HG02642 (cell line): Measurements from ENCODE around the gene AFAP1.

Experiments used
- ATAC-seq: cut with Tn5 transposase; IDR thresholded peaks from one replicate; pipeline ENCODE4 v1.9.1; 2021; ENCODE audit warnings: mild to moderate bottlenecking; ENCODE audit not compliant: unreplicated experiment, poor library complexity

The AFAP1 gene

DNA sequence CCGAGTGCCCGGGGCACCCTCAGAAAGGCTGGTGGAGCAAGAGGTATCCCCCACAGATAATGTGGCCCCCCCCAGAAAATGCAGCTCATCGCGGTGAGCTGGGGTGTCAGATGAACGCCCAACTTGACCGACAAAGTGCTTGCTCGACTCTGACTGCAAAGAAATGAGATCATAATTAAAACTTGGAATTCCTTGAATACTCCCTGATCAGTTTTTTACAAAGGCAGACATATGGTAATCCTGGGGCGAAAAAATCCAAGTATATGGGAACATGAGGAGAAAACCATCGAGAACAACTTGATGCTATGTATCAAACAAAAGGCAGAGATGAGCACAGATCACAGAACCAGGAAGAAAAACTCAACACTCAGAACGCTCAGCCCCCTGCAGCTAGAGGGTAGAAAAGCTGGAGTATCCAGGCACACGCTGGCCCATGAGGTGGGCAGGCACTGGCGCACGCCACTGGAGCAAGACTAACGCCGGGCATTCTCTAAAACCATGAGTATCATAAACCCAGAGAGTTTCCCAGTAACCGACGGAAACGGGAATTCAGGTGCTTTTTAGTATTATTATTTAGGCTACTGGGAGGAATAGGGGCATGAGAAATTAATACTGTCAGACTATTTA lies 127.3 kb downstream of the AFAP1 start:
- ATAC-seq, result no peak

DNA sequence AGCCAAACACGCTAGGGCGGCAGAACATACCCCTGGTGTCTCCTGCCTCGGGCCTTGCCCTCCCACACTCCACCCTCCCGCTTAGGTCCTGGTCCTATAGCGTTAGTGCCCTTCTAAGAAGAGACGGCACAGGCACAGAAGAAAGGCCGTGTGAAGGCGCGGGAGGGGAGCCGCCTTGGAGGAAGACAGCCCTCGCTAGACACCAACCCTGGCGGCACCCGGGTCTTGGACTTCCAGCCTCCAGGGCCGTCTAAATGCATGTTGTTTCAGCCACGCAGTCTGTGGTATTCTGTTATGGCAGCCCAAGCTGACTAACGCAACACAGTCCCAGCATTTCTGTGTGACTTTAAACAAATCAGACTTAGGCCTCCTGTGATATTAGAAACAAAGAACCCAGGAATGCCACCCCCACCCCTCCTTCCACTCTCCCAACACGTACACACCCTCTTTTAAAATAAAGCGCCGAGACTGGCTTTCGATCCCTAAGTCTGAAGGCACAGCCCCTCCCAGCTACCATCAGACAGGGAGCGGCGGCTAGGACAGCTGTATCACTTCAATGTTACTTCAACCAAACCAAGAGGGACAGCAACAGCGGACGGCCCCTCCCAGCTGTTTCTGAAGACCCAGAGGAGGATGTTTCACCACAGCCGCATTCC lies 128.0 kb downstream of the AFAP1 start:
- ATAC-seq, result no peak

DNA sequence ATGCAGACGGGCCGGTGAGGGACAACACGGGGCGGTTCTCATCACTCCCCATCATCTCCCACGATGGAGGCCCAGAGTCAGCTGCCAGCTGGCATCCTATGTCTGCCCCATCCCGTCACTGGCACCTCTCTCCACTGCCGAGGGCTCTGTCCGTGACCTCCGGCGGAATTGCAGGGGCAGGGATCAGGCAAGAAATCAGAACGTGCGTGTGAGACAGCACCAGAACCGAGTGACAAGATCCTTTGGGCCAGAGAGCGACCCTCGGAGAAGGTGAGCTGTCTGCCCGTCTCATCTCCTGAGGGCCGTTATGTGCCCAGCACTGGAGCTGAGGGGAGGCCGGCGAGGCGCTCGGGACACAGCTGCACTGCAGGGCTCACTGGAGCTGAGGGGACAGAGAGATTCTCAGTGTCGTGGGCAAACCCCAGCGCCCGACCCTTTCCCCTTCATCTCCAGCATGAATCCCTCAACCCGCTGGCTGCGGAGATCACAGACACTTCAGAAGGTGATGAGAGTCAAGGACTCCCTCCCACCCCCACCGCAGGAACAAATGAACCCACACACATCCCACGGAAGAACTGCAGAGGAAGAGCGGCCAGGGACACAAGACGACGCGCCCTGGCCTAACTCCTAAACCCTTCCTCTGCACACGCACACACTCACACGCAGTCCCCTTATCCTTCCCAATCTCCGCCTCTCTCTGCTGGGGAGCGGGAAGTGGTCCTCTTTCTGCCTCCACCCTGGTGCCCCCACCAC lies 128.7 kb downstream of the AFAP1 start:
- ATAC-seq, result no peak

DNA sequence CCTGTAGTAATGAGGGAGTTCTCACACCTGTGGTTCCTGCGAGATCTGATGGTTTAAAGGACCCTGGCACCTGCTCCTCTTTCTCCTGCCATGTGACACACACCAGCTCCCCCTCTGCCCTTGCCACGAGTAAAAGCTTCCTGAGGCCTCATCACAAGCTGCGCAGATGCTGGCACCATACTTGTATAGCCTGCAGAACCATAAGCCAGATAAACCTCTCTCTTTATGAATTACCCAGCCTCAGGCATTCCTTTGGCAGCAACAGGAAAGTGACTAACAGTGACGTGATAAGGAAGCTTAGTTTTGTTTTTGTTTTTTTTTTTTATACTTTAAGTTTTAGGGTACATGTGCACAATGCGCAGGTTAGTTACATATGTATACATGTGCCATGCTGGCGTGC lies 130.9 kb downstream of the AFAP1 start:
- no peak for ATAC-seq

DNA sequence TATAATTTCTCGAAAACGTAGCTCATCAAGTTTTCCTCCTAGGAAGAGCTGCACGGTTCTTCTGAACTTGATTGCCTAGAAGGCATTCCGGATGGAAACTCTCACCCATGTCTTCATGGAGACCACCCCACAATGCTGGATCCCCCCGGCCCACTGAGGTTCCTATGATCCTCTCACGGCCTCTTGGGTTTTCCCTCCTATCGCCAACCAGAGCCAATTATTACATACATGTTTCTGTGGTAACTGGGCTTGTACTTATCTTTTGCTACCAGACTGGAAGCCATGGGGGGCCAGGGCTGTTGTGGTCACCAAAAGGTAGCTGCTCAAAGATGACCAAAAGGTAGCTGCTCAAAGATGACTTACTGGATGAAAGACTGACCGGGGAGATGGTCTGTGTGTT lies 131.5 kb downstream of the AFAP1 start:
- ATAC-seq, result no peak

DNA sequence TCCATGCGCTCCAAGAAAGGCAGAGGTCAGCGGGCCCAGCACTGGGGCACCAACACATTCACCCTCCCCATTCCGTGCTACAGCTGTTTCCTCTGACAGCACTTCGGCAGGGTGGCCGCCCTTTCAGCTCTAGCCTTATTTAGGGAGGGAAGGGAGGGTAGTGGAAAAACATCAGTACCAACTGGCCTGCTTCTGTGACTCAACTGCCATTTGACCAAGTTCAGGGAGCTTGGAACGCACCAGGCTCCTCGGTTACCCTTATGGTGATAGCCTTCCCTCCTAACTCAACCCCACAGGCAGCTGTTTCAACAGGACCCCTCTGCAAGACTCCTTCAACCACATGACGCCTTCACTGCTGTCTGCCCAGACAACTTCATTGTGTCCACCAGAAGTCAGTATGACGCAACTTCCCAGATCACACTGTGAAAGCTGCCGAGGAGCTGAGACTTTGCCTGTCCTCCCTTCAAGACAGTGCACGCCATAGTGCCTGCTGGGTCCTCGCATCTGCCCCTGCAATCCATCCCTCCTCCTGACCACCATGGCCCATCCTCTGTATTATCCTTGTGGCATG lies 132.2 kb downstream of the AFAP1 start:
- ATAC-seq, result no peak

DNA sequence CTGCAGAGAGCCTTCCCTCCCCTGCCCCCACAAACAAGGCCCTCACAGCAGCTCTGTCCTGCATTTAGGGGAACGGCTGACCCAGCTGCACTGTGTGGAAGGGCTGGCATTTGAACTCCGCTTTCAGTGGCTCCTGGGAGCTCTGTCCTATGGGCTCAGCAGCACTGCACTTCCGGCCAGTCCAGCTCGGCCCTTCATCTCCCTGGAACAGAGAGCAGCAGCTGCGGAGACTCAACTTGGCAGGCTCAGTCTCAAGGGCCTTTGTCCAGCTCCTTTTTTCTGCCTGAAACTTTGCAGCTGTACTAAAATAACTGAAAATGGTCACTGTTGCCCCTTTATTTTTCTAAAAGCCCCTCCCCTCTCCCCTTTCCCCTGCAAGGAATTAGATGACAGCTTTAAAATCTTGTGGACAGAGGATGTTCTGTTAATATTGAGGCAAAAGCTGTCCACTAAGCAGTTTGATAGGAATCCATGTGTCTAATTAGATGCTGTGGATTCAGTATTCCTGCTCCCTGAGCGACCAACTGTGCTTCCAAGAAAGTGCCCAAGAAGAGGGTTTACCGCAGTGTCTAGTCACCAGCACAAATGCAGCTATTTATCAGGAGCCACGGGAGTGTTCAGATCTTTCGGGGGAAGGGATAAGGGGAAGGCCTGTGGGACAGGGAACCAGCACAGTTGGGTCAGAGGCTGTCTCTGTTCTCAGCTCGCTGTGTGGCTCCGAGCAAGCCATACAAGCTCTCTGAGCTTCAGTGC lies 133.1 kb downstream of the AFAP1 start:
- no peak for ATAC-seq

DNA sequence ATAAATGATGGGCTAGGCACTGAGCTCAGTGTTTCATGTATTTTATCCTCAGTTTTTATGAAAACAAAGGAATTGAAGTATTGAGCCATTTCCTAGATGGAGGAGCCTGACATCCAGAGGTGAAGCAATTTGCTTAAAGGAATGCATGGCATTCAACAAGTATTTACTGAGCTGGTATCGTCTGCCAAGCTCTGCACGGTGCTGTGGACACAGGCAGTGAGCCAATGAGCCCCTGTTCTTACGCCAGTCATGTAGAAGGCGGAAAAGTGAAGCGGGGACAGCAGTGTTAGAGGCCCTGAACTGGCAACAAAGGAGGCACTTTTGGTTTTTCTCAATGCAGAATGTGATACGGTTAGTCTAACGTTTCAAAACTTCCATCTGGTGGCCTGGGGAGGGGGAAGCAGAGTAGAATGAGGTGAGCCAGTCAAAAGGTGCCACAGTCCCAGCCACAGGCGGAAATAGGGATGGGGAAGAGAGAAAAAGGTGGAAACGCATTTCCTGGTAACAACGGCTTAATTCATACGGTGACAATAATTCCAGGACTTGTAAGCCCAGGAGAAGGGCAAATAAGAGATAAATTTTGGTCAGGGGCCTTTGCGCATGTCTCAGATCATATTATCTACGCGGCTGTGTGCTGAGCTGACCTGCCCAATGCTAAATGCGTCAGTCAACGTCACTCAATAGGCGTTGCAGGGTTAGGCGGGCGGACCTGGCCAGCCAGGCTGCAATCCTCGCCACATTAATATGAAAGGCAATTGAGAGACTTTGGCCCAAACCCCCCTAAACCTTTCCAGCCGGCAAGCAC lies 133.9 kb downstream of the AFAP1 start:
- no peak for ATAC-seq

DNA sequence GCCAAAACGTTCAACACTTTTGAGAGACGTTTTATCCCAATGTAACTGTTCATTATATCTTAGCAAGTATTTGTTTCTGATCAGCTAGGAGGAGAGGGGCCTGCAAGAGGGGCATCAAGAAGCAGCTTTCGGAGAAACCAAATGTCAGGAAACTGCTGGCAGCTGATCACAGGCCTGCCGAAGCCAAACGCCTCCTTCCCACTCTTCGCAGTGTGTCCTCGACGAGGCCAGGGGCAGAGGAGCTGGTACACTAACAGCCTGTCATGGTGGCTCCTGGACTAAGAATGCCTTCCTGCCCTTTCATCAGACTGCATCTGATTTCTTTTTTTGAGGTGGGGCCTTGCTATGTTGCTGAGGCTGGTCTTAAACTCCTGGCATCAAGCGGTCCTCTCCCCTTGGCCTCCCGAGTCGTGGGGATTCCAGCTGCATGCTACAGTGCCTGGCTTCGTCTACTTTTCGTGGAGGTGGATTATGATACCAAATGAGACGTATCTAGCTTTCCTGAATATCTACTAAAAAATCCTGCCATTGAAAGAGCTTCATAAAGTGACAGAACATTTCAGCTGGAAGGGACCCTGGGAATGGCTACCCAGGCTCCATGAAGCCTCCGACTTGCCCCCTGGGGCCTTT lies 134.8 kb downstream of the AFAP1 start:
- ATAC-seq, result no peak

DNA sequence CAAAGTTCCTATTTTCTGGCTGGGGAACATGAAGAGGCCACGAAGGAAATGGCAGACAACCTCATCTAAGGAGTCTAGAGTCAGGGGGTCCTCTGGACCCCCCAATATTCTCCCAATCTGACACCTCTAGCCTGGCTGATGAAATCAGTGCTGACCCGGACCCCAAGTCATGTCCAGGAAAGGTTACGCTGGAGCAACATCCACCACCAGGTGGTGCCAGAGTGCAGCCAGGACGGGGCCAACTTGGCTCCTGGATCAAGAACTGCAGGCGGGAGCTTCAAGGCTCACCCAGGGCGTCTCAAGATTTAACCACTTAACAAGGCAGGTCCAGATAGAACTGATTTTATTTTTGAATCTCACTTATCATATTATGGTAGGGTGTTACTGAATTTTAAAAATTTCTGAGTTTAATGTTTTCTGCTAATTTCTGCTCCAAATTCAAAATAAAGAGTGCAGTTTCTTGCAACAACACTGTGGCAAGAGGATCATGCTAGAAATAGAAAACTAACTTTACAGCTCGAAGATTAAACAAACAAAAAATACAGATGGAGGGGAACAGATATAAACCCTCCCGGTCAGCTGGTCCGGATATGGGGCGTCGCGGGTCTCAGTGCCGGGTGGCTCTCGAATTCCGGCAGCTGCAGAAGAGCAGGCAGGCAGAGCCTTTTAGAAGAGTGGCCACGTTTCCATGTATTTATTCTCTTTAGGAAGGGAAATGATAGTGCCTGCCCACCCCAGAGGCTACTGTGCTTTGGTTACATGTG lies 135.5 kb downstream of the AFAP1 start:
- ATAC-seq, result peak; percentile 69

DNA sequence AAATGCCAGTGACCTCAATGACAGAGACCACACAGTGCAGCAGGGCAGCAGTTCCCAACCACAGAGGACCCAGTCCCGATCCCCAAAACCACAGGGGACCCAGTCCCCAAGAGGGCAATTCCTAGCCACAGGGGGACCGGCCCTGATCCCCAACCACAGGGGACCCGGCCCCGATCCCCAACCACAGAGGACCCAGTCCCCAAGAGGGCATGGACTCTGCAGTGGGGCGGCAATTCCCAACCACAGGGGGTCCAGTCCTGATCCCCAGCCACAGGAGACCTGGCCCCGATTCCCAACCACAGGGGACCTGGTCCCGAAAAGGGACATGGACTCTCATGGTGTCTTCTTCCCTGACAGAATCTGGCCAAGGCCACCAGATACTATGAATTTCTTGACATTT lies 136.3 kb downstream of the AFAP1 start:
- ATAC-seq, result no peak

DNA sequence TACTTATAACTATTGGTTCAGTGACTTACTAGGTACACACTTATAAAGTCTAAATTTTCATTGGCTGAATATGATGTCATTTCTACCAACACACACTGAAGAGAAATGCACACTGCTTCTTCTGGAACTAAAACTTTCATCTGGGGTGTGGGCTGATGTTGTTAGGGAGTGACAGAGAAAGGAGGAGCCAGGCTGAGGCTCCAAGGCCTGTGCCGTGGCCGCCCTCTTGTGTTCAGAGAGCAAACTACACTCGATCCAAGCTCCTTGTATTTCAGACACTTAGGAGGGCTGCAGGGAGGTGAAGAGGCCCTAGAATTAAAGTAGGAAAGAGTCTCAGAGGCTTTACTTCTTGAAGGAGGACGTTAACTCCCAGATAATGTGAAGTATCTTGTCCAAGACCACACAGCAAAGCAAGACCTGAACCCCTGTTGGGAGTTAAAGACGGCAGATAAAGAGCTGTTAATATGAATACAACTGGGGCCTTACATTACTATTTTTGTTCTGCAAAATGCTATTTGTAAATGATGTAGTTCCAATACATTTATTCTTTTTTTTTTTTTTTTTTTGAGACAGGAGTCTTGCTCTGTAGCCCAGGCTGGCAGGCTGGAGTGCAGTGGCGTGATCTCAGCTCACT lies 137.5 kb downstream of the AFAP1 start:
- peak; percentile 93 for ATAC-seq

DNA sequence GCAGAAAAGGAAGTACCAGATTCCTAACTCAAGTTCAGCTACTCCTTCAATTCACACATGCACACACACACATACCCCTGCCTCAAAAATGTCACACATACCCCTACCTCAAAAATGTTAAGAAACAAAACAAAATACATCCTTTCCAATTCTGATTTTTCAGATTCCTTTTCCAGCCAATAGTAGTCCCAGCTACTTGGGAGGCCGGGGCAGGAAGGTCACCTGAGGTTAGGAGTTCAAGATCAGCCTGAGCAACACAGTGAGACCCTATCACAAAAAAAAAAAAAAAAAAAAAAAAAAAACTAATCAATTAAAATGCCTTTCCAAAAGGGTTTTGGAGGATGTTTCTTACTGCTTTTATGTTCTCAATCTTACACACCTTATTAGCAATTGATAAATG lies 138.0 kb downstream of the AFAP1 start:
- no peak for ATAC-seq

DNA sequence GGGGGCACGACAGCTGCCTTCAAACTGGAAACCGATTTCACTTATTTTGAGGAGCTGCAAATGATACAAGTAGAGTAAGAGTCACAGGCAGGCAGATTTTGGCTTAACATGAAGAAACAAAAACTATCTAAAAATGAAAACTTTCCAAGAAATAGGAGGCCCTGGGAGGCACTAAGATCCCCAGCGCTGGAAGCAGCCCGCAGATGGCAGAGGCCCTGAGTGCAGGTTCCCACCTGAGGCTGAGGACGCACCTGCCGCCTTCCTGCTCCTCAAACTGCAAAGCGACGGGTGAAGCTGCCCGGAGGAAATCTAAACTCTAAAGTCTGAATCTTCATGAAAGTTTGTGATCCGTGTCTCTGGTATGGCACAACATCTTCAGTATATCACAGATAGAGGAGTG lies 138.7 kb downstream of the AFAP1 start:
- no peak for ATAC-seq

DNA sequence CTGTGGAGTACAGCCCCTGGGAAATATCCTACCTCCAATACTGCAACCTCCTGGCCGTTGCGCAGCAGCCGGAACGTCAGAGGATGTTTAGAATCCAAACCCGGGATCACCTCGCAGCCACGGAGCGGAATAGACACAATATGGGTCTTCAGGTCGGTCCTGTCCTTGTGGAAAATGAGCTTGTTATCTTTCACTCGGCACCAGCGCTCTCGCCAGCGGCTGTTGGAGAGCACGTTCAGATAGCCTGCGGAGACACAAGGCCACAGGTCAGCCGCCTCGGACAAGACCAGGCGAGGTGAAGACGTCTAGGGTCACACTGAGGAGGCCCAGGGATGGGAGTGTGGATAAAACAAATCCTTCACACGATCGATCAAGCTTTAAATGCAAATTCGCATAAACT lies 139.3 kb downstream of the AFAP1 start:
- ATAC-seq, result no peak

DNA sequence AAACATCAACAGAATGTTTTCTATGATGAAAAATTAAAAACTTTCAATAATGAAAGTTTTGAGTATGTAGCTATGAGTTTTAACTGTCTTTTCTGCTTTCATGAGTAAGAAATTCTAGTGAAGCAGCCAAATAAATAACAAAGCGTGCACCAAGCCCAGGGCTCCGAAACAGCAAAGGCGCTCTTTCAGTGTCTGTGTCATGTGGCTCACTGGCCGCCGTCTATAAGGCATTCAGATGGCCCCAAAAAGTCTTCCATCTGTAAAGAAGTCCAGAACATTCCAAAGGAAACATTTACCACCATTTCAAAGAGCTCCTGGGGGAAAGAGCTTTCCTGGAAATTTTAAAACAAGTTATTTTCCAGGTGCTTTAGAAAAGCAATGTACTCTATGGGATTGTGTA lies 139.9 kb downstream of the AFAP1 start:
- no peak for ATAC-seq

DNA sequence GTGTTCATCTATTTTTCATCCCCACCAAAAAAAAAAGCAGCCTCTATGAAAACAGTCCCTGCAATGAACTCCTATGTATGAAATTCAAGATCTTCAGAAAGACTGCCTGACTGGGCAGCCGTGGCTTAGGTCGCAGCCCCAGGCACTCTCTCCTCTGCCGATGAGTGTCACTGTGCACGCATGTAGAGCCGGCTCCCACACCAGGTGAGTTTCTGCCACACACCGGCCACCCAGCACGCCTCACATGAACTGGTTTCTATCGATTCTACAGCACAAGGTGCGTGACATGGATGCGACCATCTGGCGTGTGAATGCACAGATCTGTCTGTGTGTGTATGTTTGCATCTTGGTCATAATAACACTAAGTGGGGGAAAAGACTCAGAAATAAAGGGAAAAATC lies 140.4 kb downstream of the AFAP1 start:
- ATAC-seq, result no peak
